Gastrocnemius medialis (tissue), 4 donors: ENCODE data around the gene ERMP1.

ENCODE experiments used
- POLR2A ChIP-seq, 2 donors: fragments of 450-650 bp; IDR thresholded peaks; one replicate each; pipeline ENCODE4 v1.6.1; 2017; ENCODE audit warnings: antibody characterized with exemption in 2 of 2, mild to moderate bottlenecking in 2 of 2, moderate library complexity in 2 of 2
- TF ChIP-seq, protein P1 (sequence below), 5 experiments: fragments of 450-650 bp in 3 of 5; fragments of 200-600 bp in 2 of 5; sonication (generic) in 2 of 5; IDR thresholded peaks in 4 of 5; conservative IDR thresholded peaks in 1 of 5; 1 replicate in 4 of 5; 2 replicates in 1 of 5; pipeline ENCODE4 v1.5.1; 2016 to 2019; ENCODE audit warnings: antibody characterized with exemption in 5 of 5, mild to moderate bottlenecking in 3 of 5, moderate library complexity in 3 of 5

DNA sequence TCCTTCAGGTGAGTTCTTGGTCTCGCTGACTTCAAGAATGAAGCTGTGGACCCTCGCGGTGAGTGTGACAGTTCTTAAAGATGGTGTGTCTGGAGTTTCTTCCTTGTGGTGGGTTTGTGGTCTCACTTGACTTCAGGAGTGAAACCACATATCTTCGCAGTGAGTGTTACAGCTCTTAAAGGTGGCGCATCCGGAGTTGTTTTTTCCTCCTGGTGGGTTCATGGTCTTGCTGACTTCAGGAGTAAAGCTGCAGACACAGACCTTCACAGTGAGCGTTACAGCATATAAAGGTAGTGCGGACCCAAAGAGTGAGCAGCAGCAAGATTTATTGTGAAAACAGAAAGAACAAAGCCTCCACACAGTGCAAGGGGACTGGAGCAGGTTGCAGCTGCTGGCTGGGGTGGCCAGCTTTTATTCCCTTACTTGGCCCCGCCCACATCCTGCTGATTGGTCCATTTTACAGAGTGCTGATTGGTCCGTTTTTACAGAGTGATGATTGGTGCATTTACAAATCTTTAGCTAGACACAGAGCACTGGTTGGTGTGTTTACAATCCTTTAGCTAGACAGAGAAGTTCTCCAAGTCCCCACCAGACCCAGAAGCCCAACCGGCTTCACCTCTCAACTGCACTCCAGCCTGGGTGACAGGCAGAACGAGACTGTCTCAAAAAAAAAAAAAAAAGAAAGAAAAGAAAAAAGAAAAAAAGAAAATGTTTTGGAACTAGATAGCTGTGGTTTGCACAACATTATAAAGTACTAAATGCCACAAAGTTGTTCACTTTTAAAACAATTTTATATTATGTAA is 9.1 kb upstream of the ERMP1 start:
- TF ChIP-seq POLR2A (IDR thresholded peaks at IDR 0.05) = no peak
- TF ChIP-seq, protein P1, sequence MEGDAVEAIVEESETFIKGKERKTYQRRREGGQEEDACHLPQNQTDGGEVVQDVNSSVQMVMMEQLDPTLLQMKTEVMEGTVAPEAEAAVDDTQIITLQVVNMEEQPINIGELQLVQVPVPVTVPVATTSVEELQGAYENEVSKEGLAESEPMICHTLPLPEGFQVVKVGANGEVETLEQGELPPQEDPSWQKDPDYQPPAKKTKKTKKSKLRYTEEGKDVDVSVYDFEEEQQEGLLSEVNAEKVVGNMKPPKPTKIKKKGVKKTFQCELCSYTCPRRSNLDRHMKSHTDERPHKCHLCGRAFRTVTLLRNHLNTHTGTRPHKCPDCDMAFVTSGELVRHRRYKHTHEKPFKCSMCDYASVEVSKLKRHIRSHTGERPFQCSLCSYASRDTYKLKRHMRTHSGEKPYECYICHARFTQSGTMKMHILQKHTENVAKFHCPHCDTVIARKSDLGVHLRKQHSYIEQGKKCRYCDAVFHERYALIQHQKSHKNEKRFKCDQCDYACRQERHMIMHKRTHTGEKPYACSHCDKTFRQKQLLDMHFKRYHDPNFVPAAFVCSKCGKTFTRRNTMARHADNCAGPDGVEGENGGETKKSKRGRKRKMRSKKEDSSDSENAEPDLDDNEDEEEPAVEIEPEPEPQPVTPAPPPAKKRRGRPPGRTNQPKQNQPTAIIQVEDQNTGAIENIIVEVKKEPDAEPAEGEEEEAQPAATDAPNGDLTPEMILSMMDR (IDR thresholded peaks at IDR 0.05 in 4 of 5, conservative IDR thresholded peaks at IDR 0.05 in 1 of 5) = no peak
